Activated T-helper 9 cell treated with anti-CD3 and anti-CD28 coated beads, Interleukin-2, amount 50 U/mL, for 16 hours (primary cell): ENCODE results near the gene TNFRSF19.

Experiments
- DNase-seq: peaks from one replicate; pipeline ENCODE4 v3.0.0-alpha.2; 2020; ENCODE audit warnings: low read depth

Gene TNFRSF19

DNA sequence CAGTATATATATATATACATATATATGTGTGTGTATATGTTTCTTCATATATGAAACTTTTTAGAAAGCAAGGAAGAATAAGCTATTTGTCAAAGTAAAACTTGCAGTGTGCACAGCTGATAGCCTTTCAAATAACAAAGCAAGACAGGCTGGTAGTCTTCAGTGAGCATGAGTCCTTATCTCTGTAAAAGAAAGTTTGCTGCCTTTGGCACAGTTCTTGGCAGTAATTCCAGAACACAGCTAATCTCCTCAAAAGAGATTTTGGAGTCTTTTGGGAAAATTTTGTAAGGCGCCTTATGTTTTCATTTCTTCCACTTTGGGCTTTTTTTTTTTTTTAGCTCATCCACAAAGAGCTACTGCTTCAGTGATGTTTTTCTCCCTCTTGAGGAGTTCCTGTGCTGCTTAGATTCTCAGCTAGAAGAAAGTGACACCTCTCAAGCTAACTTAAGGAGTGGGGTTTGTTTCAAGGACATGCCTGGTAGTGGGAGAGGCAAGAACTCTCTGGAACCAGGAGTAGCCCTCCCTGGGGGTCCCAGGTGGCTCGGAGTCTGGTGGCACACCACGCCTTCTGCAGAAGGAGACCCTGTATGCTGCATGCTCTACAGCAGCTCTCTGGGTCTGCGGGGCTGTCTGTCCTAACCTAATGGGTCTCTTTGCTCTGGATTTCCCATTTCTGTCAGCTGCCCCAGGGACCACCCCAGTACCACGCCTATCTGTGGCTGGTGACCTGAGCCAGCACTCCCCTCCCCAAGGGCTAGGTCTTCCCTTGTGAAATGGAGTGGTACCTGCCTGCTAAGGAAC is 58.8 kb downstream of the TNFRSF19 start:
- DNase-seq: no peak

DNA sequence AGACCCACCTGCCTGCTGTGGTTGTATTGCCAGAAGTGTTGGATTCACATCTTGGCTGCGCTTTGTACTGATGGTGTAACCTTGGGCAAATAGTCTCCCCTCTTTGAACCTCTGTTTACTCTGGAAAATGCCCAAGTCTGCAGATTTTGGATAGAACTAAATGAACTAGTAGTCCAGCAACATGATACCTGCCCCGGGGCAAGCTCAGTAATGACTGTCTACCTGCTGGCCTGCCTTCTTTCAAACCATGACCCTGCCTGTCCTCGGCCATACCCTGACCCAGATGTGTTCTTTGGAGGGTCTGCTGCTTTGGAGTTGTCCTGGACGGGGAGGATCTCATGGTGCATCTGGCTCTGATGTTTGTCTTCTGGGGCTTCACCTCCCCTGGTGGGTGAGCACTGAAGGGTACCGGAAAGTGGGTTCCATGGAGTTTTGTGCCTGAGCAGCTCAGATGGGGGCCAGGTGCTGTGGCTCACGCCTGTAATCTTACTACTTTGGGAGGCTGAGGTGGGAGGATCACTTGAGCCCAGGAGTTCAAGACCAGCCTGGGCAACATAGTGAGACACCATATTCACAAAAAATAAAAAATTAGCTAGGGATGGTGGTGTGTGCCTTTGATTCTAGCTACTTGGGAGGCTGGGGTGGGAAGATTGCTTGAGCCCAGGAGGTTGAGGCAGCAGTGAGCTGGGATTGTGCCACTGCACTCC is 59.5 kb downstream of the TNFRSF19 start:
- no peak for DNase-seq

- DNase-seq: no peak
Measured at GRCh38 chr13:23630349-23631093, 60.3 kb downstream of the TNFRSF19 start.

DNA sequence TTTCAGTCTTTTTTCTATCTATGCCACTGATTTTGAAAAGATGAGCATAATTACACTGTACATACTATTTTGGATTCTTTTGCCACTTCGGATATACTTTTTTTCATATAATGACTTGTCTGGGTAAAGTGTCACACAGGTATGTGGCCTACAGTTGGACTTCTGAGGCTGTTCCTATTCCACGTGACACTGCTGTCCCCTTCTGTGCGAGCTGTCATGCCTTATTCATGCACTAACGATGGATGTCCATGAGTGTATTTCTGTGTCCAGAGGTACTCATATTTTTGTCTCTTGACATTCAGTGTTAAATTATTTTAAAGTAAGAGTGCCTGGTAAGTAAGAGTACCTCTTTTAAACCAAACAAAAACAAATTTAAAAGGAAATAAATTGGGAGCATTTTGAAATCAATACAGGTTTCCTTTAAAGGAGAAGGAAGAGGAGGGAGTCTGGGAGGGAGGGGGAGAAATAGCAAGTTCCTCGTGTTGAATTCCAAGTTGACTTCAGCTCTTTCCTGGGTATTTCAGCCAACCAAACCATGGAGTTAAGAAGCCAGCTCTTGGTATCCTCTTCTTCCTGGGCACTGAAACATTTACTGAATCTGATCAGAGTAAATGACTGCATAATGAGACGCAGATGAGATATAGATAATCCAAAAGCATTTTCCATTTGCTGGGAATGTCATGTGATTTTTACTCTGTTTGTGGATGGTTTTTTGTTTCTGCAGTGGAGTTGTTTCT is 61.3 kb downstream of the TNFRSF19 start:
- DNase-seq: no peak

- DNase-seq: no peak
Measured at GRCh38 chr13:23632048-23632582, 61.9 kb downstream of the TNFRSF19 start.

DNA sequence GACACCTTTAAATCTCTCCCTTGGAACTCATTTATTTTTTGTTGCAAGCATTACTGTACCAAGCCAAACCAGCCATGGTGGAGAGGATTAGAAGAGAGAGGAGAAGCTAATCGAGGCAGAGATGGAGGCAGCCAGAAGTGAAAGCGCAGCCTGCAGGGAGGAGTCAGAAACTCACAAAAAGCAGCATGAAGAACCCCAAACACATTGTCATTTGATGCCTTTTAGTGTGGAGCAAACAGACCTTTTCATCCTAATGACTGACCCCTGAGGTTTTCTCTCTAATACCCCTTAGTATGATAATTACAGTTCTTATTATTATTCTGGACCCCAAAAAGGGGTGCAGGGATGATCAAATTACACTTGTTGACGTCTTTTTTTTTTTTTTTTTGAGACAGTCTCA is 62.5 kb downstream of the TNFRSF19 start:
- DNase-seq: no peak

DNA sequence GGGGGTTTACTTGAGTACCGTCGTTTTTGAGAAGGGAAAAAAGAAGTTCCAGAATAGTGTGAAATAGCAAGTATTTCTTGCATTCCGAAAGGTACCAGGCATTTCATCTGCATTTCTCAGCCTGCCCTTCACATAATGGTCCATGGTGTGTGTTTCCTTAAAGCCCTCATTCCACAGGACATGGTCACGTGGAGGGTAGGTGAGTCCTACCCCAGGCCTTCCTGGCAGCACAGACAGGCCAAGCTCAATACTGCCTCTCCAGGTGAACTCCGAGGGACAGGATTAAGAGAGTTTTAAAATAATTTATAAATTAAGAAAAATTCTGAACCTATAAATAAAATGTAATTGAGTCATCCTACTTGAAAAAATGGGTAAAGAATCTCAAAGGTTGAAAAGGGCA is 64.7 kb downstream of the TNFRSF19 start:
- no peak for DNase-seq

DNA sequence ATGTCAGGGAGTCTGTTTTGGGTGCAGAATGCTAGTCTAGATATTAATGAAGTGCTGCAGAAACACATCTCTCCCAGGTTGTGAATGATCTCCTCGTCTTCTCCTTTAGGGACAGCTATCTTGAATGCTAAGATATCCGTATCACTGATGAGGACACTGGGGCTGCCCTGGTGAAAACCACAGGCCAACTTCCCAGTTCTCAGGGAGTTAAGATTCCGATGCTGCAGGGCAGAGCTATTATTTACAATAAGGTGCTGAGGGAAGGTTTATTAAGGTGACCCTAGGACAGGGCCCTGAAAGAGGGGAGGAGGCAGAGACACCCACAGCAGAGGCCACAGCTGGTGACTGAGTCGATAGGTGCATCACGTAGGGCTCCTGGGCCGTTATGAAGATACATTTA is 66.1 kb downstream of the TNFRSF19 start:
- no peak for DNase-seq

GRCh38 chr13:23637829-23638228 is 67.6 kb downstream of the TNFRSF19 start:
- no peak for DNase-seq

DNA sequence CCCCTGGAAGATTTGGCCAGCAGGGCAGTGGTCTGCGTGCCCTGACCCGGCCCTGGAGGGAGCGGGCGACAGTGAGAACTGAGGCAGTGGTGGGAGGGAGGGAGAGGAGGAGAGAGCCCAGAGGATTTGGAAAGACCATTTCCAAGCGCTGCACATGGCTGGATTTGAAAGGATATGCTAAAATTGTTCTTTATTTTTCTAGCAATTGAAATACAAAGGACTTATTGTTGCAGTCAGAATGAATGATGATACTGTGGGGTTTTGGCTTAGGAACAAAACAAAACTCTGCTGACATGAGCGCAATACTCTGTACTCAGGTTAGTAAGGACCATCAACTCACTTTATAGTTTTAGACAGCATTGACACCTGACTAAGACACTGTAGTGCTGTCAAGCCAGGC is 69.5 kb downstream of the TNFRSF19 start:
- DNase-seq: no peak

DNA sequence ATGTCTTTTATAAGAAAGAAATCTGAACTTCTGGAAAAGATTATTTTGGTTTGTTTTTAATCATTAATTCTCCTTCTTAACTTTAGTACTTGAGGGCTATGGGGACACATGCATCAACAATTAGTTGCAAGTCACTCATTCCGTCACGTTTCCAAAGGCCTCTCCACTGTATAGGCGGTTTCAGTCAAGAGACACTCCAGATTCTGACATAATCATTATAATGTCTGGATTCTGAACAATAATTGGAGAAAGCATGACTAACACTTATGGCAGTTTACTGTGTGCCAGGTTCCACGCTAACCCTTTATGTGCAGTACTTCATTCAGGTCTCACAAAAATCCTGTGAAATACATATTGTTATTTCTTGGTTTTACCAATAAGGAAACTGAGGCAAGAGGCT is 71.9 kb downstream of the TNFRSF19 start:
- DNase-seq: no peak

DNA sequence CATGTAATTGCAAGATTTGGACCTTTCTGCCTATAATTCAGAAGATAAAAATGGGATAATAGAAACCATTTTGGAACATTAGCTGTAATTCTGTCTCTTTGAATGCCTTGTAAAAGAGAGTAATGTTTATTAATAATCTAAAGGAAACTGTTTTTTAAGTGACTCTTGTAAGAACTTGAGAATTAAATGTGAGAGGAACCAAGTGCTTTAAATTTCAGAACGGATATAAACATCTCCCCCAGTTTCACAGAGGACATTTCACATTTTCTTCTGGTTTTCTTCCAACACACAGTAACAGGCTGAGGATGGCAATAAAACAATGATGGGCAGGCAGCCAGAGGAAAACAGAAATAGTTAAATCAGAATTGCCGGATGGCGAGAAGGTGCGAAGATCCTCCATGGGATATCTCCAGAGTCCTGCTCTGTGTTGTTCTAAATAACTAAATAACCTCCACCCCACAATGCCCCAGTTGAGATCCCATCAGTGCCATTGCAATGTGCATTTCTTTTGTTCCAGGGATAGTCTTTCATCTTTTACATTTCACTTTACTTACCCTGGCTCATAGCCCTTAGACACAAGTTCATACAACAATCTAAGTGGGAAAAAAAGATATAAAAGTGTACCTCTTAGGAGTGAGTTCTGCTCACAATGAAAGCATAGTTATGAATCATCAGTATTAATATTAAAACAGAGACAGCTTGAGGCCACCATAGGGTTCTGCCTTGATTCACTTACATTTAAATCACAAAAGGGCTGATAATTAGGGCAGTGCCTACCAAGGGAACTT is 73.3 kb downstream of the TNFRSF19 start:
- DNase-seq: no peak

DNA sequence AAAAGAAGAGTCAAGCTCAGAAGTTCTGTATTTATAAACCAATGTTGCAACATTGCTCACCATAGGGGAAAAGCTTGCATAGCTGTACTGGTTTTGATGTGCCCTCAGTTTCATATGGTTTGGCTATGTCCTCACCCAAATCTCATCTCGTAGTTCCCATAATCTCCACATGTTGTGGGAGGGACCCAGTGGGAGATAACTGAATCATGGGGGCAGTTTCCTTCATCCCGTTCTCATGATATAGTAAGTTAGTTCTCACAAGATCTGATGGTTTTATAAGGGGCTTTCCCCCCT is 73.9 kb downstream of the TNFRSF19 start:
- DNase-seq: no peak

DNA sequence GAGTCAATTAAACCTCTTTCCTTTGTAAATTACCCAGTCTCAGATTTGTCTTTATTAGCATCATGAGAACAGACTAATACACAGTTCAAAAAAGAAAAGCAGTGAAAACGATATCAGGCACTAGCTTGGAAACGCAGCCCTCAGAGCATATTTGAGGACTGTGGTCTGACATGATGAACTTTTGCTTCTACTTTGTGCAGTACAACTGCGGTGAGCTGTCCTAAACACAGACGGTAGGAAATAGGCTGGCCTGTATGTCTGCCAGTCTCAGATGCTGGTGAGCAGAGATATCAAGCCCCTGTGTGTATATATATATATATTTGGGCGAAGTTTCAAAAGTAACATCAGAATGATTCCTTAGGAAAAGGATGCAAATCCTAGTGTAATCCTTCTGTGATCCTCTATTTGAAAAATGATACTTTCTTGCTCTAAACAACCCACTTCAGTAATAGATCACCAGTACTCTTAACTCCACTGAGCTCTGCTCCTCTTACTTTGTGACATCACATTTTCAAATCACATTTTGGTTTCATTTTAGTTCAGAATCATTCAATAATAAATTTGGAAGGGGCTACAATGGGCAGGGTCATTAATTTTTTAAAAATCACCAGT is 74.4 kb downstream of the TNFRSF19 start:
- DNase-seq: no peak

- no peak for DNase-seq
Measured at GRCh38 chr13:23645851-23646250, 75.6 kb downstream of the TNFRSF19 start.

GRCh38 chr13:23651439-23651838 is 81.2 kb downstream of the TNFRSF19 start:
- DNase-seq: no peak

DNA sequence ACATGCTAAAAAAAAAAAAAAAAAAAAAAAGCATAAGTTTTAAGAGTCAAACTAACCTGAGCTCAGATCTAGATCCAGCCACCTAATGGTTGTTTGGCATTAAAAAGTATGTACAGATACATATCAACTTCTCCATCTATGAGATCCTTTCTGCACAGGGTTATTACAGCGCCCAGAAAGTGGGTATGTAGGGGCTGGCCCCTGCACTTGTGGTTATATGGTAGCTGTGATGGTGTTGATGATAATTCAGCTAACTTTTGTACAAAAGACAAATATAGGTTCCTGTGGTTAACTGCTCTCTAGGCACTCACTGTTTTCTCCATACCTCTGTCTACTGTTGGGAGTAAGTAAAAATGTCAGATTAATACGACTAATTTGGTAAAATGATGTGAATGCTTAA is 81.7 kb downstream of the TNFRSF19 start:
- DNase-seq: no peak

DNA sequence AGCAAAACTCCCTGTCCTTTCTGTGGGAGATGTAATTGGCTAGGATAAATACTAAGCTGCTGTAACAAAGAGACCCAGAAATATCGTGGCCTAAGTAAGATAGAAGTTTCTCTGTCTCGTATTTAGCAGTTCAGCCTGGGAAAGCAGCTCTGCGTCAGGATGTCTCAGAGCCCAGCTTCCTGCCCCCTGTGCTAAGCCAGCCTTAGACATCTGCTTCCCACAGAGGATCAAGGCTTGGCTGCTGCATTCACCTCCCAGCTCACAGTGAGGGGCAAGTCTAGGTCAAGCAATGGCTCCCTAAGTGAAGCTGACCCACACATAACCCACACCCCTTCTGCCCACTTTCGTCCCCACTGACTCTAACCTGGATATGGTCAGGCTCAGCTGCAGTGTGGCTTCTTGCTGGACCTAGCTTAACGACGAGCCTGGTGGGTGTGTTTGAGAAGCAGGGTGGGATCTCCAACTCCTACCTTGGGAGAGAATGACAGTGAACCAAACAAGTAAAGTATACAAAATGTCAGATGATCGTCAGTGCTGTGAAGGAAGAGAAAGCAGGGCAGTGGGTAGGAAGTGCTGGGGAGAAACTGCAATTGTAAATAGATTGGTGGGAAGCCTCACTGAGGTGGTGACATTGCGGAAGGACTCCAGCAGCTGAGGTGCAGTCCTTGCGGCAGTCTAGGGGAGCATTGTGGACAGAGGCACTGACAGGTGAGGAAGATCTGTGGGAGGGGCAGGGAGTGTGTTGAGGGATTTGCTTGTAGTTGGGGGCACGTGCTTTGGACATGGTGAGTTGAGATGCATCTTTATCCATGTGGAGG is 82.9 kb downstream of the TNFRSF19 start:
- DNase-seq: no peak

GRCh38 chr13:23654111-23655110 is 84.2 kb downstream of the TNFRSF19 start:
- no peak for DNase-seq
